SK-N-SH (cell line): ENCODE results near the gene TXN2. TPM values are rescaled to one million over a fixed set of nuclear protein-coding genes. Genes with fewer than 3 reads are reported as not detected.

Experiments
- CTCF ChIA-PET: fragments of 300-600, 350-600 bp; formaldehyde crosslinking; extraction: SDS; loops from one replicate; lab custom pipeline; 2021; lab: Yijun Ruan, JAX
- POLR2A ChIA-PET: fragments of 350-600 bp; sonication (Branson Sonifier 250); formaldehyde crosslinking; extraction: SDS; loops from one replicate; lab custom pipeline; 2020; ENCODE audit warnings: antibody characterized with exemption, inconsistent platforms; lab: Yijun Ruan, JAX
- DNase-seq: peaks from one replicate; pipeline ENCODE4 v3.0.0; 2012
- H2AFZ ChIP-seq: fragments of 200-600 bp; sonication (generic); 2 replicates; pipeline ENCODE4 v1.8.1; 2016; ENCODE audit warnings: antibody characterized with exemption, mild to moderate bottlenecking, low read depth
- H3F3A ChIP-seq: fragments of 200-600 bp; sonication (generic); replicated peaks from 2 replicates; pipeline ENCODE3; 2016; ENCODE audit warnings: antibody characterized with exemption, mild to moderate bottlenecking; ENCODE audit not compliant: insufficient read depth
- H3K27ac ChIP-seq, 2 experiments: fragments of 200-500 bp in 1 of 2; fragments of 200-600 bp in 1 of 2; sonication (Bioruptor generic) in 1 of 2; sonication (generic), shearing (Covaris generic) in 1 of 2; 2 replicates each; pipeline versions ENCODE4 v1.5.1 to v1.6.1; 2014 to 2016; ENCODE audit warnings: low read depth in 2 of 2, inconsistent platforms in 1 of 2, low read length in 1 of 2, mild to moderate bottlenecking in 1 of 2, mixed read lengths in 1 of 2
- H3K27me3 ChIP-seq: fragments of 200-600 bp; sonication (generic), shearing (Covaris generic); 2 replicates; pipeline ENCODE4 v1.6.1; 2016; ENCODE audit warnings: mixed run types; ENCODE audit not compliant: insufficient read depth
- H3K36me3 ChIP-seq, 2 experiments: fragments of 200-500 bp in 1 of 2; fragments of 200-600 bp in 1 of 2; sonication (Bioruptor generic) in 1 of 2; sonication (generic) in 1 of 2; replicated peaks in 1 of 2; 2 replicates each; pipeline versions ENCODE3 to v1.5.1; 2014 to 2016; ENCODE audit warnings: low read length in 1 of 2, mild to moderate bottlenecking in 1 of 2; ENCODE audit not compliant: insufficient read depth in 2 of 2, control insufficient read depth in 1 of 2
- H3K4me1 ChIP-seq, 2 experiments: fragments of 200-500 bp in 1 of 2; fragments of 200-600 bp in 1 of 2; sonication (Bioruptor generic) in 1 of 2; sonication (generic), shearing (Covaris generic) in 1 of 2; 2 replicates each; pipeline versions ENCODE4 v1.5.1 to v1.6.1; 2014 to 2016; ENCODE audit warnings: low read depth in 1 of 2, low read length in 1 of 2, mixed run types in 1 of 2; ENCODE audit not compliant: insufficient read depth in 2 of 2, control insufficient read depth in 1 of 2
- H3K4me2 ChIP-seq: fragments of 200-600 bp; sonication (generic), shearing (Covaris generic); 2 replicates; pipeline ENCODE4 v1.6.1; 2017; ENCODE audit warnings: mixed run types
- H3K4me3 ChIP-seq, 2 experiments: fragments of 200-500 bp in 1 of 2; fragments of 200-600 bp in 1 of 2; sonication (Bioruptor generic) in 1 of 2; sonication (generic), shearing (Covaris generic) in 1 of 2; 2 replicates each; pipeline versions ENCODE4 v1.5.1 to v1.8.1; 2014 to 2016; ENCODE audit warnings: low read depth in 2 of 2, inconsistent platforms in 1 of 2, low read length in 1 of 2, mild to moderate bottlenecking in 1 of 2, mixed read lengths in 1 of 2, moderate library complexity in 1 of 2
- H3K79me2 ChIP-seq: fragments of 200-600 bp; sonication (generic); 2 replicates; pipeline ENCODE4 v1.8.1; 2017; ENCODE audit warnings: mild to moderate bottlenecking; ENCODE audit not compliant: insufficient read depth
- H3K9ac ChIP-seq: fragments of 200-600 bp; sonication (generic); 2 replicates; pipeline ENCODE4 v1.6.1; 2017; ENCODE audit warnings: mixed run types
- H3K9me2 ChIP-seq: fragments of 200-600 bp; sonication (generic); 2 replicates; pipeline ENCODE4 v1.6.1; 2017; ENCODE audit warnings: mixed run types
- H3K9me3 ChIP-seq: fragments of 200-600 bp; sonication (generic); 2 replicates; pipeline ENCODE4 v1.6.1; 2017; ENCODE audit warnings: mixed run types, mild to moderate bottlenecking, moderate library complexity
- H4K20me1 ChIP-seq: fragments of 200-600 bp; sonication (generic); 2 replicates; pipeline ENCODE4 v1.6.1; 2017; ENCODE audit warnings: mild to moderate bottlenecking, mixed run types; ENCODE audit not compliant: insufficient read depth
- ELF1 ChIP-seq: IDR thresholded peaks from 2 replicates; pipeline ENCODE4 v1.4.0; 2012
- EZH2phosphoT487 ChIP-seq: fragments of 200-600 bp; sonication (generic); IDR thresholded peaks from 2 replicates; pipeline ENCODE4 v1.6.1; 2017; ENCODE audit warnings: low read depth, mixed run types, mild to moderate bottlenecking, antibody characterized with exemption, moderate library complexity, borderline replicate concordance
- FOSL2 ChIP-seq: IDR thresholded peaks from 2 replicates; pipeline ENCODE4 v1.4.0; 2012; ENCODE audit warnings: low read depth, mild to moderate bottlenecking, moderate library complexity, borderline replicate concordance
- FOXM1 ChIP-seq: IDR thresholded peaks from 2 replicates; pipeline ENCODE4 v1.4.0; 2012; ENCODE audit warnings: low read depth, mild to moderate bottlenecking
- GABPA ChIP-seq: IDR thresholded peaks from 2 replicates; pipeline ENCODE4 v1.4.0; 2012; ENCODE audit warnings: low read depth, mild to moderate bottlenecking
- MEF2A ChIP-seq: IDR thresholded peaks from 2 replicates; pipeline ENCODE4 v1.4.0; 2012; ENCODE audit warnings: low read depth, borderline replicate concordance
- MXI1 ChIP-seq: IDR thresholded peaks from 2 replicates; pipeline ENCODE4 v1.6.1; 2012; ENCODE audit warnings: mild to moderate bottlenecking, low read depth, low read length, improper control_type of control experiment
- NRF1 ChIP-seq: IDR thresholded peaks from 2 replicates; pipeline ENCODE4 v1.6.1; 2012; ENCODE audit warnings: low read depth, mild to moderate bottlenecking, low read length
- RXRA ChIP-seq: IDR thresholded peaks from 2 replicates; pipeline ENCODE4 v1.4.0; 2012; ENCODE audit warnings: low read depth, mild to moderate bottlenecking, borderline replicate concordance
- SIN3A ChIP-seq: IDR thresholded peaks from 2 replicates; pipeline ENCODE4 v1.6.1; 2012; ENCODE audit warnings: low read depth, mild to moderate bottlenecking, low read length, moderate library complexity, borderline replicate concordance
- TCF12 ChIP-seq: IDR thresholded peaks from 2 replicates; pipeline ENCODE4 v1.4.0; 2012
- WGBS: methylation state at CpG from one replicate; pipeline ENCODE4 v1.1.6; 2017; ENCODE audit warnings: low lambda C conversion rate; 5-methylcytosine and 5-hydroxymethylcytosine counted together
- polyA plus RNA-seq, 3 experiments: library from polyadenylated mRNA; depleted of rRNA; stranded (reverse); fragments of >200 nt; gene quantifications; 2 replicates each; pipeline ENCODE4 v1.2.3, GENCODE V29; 2012
- TF ChIP-seq, protein P1 (sequence below): fragments of 150-350 bp; IDR thresholded peaks from 2 replicates; pipeline ENCODE4 v1.6.1; 2017; ENCODE audit warnings: antibody characterized with exemption, low read length, low read depth, borderline replicate concordance
- TF ChIP-seq, protein P2 (sequence below): IDR thresholded peaks from 2 replicates; pipeline ENCODE4 v1.4.0; 2012; ENCODE audit warnings: low read depth
- TF ChIP-seq, protein P3 (sequence below): IDR thresholded peaks from 2 replicates; pipeline ENCODE4 v1.4.0; 2012; ENCODE audit warnings: low read depth, borderline replicate concordance

Gene TXN2
- polyA plus RNA-seq, 1 of the 3 experiments (the other 2 are of a cell fraction) = 251 TPM

DNA sequence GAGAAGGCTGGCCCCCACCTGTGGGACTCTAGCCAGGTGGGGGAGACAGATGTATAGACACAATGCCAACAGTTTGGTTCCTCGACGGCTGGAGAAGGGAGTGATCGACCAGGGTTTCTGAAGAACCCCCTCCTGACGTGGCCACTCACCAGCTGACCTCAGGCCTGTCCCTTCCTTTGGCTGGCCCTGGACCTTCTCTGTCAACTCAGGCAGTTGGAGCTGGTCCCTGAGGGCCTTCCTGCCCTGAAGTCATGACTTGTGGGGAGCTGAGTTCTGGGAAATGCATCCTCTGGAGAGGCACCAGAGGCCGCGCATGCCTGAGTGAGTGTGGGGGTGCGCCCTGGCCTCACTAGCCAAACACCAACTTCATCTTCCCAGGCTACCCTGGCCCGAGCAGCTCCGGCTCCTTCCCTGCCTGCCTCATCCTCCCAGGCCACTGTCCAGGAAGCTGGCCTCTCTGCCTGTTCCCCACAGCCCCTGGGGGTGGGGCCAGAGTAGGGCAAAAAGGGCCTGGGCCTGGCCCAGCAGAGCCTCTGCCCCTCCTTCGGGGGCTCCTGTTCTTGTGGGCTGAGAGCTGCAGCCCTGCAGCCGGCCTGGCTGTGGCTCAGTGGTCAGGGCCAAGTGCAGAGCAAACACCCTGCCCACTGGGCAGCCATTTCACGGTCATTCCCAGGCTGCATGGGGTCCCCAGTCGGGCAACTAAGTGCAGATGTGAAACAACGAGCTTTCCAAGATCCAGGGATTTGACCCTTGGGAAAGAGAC is 23.6 kb downstream of the TXN2 start (continued):
- TF ChIP-seq, protein P1, sequence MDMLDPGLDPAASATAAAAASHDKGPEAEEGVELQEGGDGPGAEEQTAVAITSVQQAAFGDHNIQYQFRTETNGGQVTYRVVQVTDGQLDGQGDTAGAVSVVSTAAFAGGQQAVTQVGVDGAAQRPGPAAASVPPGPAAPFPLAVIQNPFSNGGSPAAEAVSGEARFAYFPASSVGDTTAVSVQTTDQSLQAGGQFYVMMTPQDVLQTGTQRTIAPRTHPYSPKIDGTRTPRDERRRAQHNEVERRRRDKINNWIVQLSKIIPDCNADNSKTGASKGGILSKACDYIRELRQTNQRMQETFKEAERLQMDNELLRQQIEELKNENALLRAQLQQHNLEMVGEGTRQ = no peak
- no peak for TF ChIP-seq MEF2A
- TF ChIP-seq, protein P2, sequence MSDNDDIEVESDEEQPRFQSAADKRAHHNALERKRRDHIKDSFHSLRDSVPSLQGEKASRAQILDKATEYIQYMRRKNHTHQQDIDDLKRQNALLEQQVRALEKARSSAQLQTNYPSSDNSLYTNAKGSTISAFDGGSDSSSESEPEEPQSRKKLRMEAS = no peak

DNA sequence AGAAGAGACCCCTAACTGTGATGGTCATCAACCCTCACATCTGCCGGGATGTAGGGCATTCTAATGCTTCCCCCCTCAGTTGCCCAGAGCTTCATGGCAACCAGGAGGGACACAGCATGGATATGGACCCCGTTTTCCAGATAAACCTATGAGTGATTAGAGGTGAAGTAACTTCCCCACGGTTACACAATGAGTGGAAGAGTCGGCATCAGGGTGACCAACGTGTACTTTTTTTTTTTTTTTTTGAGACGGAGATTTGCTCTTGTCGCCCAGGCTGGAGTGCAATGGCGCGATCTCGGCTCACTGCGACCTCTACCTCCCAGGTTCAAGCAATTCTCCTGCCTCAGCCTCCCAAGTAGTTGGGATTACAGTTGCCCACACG is 25.0 kb downstream of the TXN2 start:
- Histone ChIP-seq H3K27me3 (no peaks in the 10 kb centered on the region), H3K4me2 (no peak overlapping the region), H3K4me1 (peaks cover 0 to 8% of the 10 kb centered on the region in 2 experiments; a peak in 1 of 4 replicates), H3K27ac (no peak overlapping the region), H3K4me3 (no peak overlapping the region), H4K20me1 (no peaks in the 10 kb centered on the region), H3K9me3 (no peaks in the 10 kb centered on the region), H3K79me2 (no peaks in the 10 kb centered on the region; the same call in 1 of the 2 replicates), H3F3A (peaks cover 7% of the 10 kb centered on the region), H3K9me2 (no peaks in the 10 kb centered on the region), H3K9ac (no peak overlapping the region), H3K36me3 (no peaks in the 10 kb centered on the region), H2AFZ (no peak overlapping the region)
- no peak for DNase-seq
- ChIA-PET CTCF (interaction anchor here (5.9 kb wide), 1 partner anchor 155 kb away, joined by 26 read pairs; no protein-coding TSS in a partner anchor), POLR2A (interaction anchor here (1.1 kb wide), 1 partner anchor 14 kb away, joined by 4 read pairs; no protein-coding TSS in a partner anchor)
- TF ChIP-seq EZH2phosphoT487 (no peak), SIN3A (no peak), TCF12 (no peak), GABPA (no peak)
- TF ChIP-seq, protein P1 = no peak
- WGBS = 93% methylated on average over 11 of the region's 12 CpGs

DNA sequence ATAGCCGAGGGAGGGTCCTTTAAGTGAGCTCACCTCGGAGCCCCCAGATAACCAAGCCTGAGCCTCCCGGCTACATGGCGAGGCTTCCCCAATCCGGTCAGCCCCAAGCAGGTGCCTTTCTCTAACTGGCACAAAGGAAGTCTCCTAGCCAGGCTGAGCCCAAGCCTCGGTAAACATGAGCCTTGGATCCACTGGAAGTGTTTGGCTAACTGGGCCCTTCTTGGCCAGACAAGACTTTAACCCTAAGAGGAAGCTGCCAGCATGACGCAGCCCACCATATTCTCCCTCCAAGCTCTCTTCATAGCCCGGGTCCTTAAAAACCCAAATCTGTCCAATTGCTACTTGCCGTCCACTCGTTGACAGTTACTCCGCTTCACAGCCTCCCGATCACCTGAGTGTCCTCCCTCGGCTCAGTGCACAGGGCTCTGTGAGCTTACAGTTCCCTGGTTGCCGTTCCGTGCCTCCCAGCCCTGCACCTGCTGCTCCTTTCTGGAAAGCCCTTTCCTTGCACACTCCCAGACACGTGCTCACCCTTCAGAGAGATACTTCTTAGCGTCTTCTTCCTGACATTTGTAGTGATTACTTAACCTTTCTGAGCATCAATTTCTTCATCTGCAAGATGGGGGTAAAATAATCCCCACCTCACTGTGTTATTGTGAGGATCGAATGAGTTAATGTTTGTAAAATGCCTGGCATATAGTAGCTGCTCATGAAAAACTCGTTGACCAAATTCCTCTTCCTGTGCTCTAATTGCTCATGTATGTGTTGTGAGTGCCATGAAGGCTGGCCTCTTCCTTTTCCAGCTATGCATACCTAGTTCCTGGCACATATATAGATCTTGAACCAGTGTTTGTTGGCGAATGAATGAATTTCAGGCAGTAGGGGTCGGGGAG is 25.6 kb downstream of the TXN2 start:
- H3K4me3 ChIP-seq = peak overlapping the region in 1 of 2 experiments; percentile 44; a peak in 2 of 4 replicates
- H3K27ac ChIP-seq = peak overlapping the region in 1 of 2 experiments; percentile 31; a peak in 1 of 4 replicates

More for the DNA sequence above, 25.6 kb downstream of the TXN2 start:
- no peaks in the 10 kb centered on the region for H3K9me3 ChIP-seq
- TF ChIP-seq MXI1 (no peak), ELF1 (no peak), SIN3A (no peak), EZH2phosphoT487 (no peak), TCF12 (no peak), FOXM1 (no peak), NRF1 (no peak), FOSL2 (no peak), RXRA (no peak)
- TF ChIP-seq, protein P2 = no peak
- TF ChIP-seq, protein P1 = no peak
- TF ChIP-seq, protein P3, sequence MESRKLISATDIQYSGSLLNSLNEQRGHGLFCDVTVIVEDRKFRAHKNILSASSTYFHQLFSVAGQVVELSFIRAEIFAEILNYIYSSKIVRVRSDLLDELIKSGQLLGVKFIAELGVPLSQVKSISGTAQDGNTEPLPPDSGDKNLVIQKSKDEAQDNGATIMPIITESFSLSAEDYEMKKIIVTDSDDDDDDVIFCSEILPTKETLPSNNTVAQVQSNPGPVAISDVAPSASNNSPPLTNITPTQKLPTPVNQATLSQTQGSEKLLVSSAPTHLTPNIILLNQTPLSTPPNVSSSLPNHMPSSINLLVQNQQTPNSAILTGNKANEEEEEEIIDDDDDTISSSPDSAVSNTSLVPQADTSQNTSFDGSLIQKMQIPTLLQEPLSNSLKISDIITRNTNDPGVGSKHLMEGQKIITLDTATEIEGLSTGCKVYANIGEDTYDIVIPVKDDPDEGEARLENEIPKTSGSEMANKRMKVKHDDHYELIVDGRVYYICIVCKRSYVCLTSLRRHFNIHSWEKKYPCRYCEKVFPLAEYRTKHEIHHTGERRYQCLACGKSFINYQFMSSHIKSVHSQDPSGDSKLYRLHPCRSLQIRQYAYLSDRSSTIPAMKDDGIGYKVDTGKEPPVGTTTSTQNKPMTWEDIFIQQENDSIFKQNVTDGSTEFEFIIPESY = no peak
- 81% methylated on average over 18 of the region's 21 CpGs for WGBS
- H3K9me2 ChIP-seq = no peaks in the 10 kb centered on the region
- DNase-seq = no peak
- H3K4me1 ChIP-seq = peaks cover 0 to 8% of the 10 kb centered on the region in 2 experiments; a peak in 1 of 4 replicates
- peak overlapping the region; percentile 79 for H3K4me2 ChIP-seq
- no peaks in the 10 kb centered on the region for H3K27me3 ChIP-seq
- H3F3A ChIP-seq = peaks cover 7% of the 10 kb centered on the region
- peak overlapping the region; percentile 71; the same call in 1 of the 2 replicates for H2AFZ ChIP-seq
- H3K36me3 ChIP-seq = no peaks in the 10 kb centered on the region
- no peaks in the 10 kb centered on the region for H4K20me1 ChIP-seq
- POLR2A ChIA-PET = interaction anchor here (1.1 kb wide), 1 partner anchor 15 kb away, joined by 4 read pairs; no protein-coding TSS in a partner anchor
- no peaks in the 10 kb centered on the region for H3K79me2 ChIP-seq
- CTCF ChIA-PET = interaction anchor here (0.6 to 5.9 kb wide), 5 partner anchors 15 to 169 kb away, joined by 3 to 26 read pairs (median 4); no protein-coding TSS in a partner anchor
- H3K9ac ChIP-seq = no peak overlapping the region
